SK-N-SH treated with all-trans-retinoic acid at 6 μM for 48 hours (cell line): ENCODE results near the gene SPATA12.

Experiments used
- ATAC-seq: fragments of 200-7000 bp; cut with Tn5 transposase; 3 replicates; pipeline ENCODE4 v1.9.1; 2020; ENCODE audit warnings: mild to moderate bottlenecking, moderate library complexity
- ARNTL ChIP-seq: fragments of 450-650 bp; formaldehyde crosslinking; IDR thresholded peaks from 2 replicates; pipeline ENCODE4 v1.5.0; 2020; ENCODE audit warnings: low read depth, mild to moderate bottlenecking, moderate library complexity, borderline replicate concordance
- BACH2 ChIP-seq: fragments of 250-450 bp; sonication (Bioruptor Pico); IDR thresholded peaks from 2 replicates; pipeline ENCODE4 v1.9.0; 2021; ENCODE audit warnings: mild to moderate bottlenecking, borderline replicate concordance
- CSDC2 ChIP-seq: fragments of 250-450 bp; sonication (Bioruptor Pico); IDR thresholded peaks from 2 replicates; pipeline ENCODE4 v1.5.0; 2020; ENCODE audit warnings: mild to moderate bottlenecking, moderate library complexity
- CSRNP3 ChIP-seq: fragments of 250-450 bp; sonication (Bioruptor Pico); IDR thresholded peaks from 2 replicates; pipeline ENCODE4 v1.5.1; 2021; ENCODE audit warnings: mild to moderate bottlenecking, moderate library complexity
- GLIS3 ChIP-seq: fragments of 250-450 bp; sonication (Bioruptor Pico); IDR thresholded peaks from 2 replicates; pipeline ENCODE4 v1.5.0; 2020; ENCODE audit warnings: mild to moderate bottlenecking, moderate library complexity
- ISL1 ChIP-seq: fragments of 250-450 bp; sonication (Bioruptor Pico); IDR thresholded peaks from 2 replicates; pipeline ENCODE4 v2.1.2; 2022; ENCODE audit warnings: mild to moderate bottlenecking, moderate library complexity
- OSR1 ChIP-seq: fragments of 250-450 bp; sonication (Bioruptor Pico); IDR thresholded peaks from 2 replicates; pipeline ENCODE4 v1.8.0; 2022; ENCODE audit warnings: moderate library complexity, mild to moderate bottlenecking, inconsistent platforms
- PATZ1 ChIP-seq: fragments of 250-450 bp; sonication (Bioruptor Pico); IDR thresholded peaks from 2 replicates; pipeline ENCODE4 v1.8.0; 2020; ENCODE audit warnings: mild to moderate bottlenecking, moderate library complexity, borderline replicate concordance
- TCF4 ChIP-seq: fragments of 250-450 bp; sonication (Bioruptor Pico); IDR thresholded peaks from 2 replicates; pipeline ENCODE4 v1.8.0; 2021; ENCODE audit warnings: mild to moderate bottlenecking, moderate library complexity, borderline replicate concordance
- TOX ChIP-seq: fragments of 250-450 bp; sonication (Bioruptor Pico); IDR thresholded peaks from 2 replicates; pipeline ENCODE4 v1.8.0; 2021; ENCODE audit warnings: mild to moderate bottlenecking, moderate library complexity, borderline replicate concordance
- ZFP3 ChIP-seq: fragments of 250-450 bp; sonication (Bioruptor Pico); IDR thresholded peaks from 2 replicates; pipeline ENCODE4 v1.5.0; 2020; ENCODE audit warnings: mild to moderate bottlenecking, moderate library complexity
- ZFP30 ChIP-seq: fragments of 450-650 bp; formaldehyde crosslinking; IDR thresholded peaks from 2 replicates; pipeline ENCODE4 v1.5.0; 2022; ENCODE audit warnings: mild to moderate bottlenecking, moderate library complexity
- ZNF565 ChIP-seq: fragments of 450-650 bp; formaldehyde crosslinking; conservative IDR thresholded peaks from 2 replicates; pipeline ENCODE4 v1.5.0; 2020; ENCODE audit warnings: low read depth, mild to moderate bottlenecking, moderate library complexity
- ZNF70 ChIP-seq: fragments of 450-650 bp; formaldehyde crosslinking; IDR thresholded peaks from 2 replicates; pipeline ENCODE4 v1.5.0; 2020; ENCODE audit warnings: mild to moderate bottlenecking, moderate library complexity
- ZNF8 ChIP-seq: fragments of 450-650 bp; formaldehyde crosslinking; IDR thresholded peaks from 2 replicates; pipeline ENCODE4 v1.5.0; 2020; ENCODE audit warnings: mild to moderate bottlenecking, moderate library complexity
- TF ChIP-seq, protein P1 (sequence below): fragments of 250-450 bp; sonication (Bioruptor Pico); IDR thresholded peaks from 2 replicates; pipeline ENCODE4 v1.5.0; 2020; ENCODE audit warnings: mild to moderate bottlenecking, moderate library complexity
- TF ChIP-seq, protein P2 (sequence below): fragments of 250-450 bp; sonication (Bioruptor Pico); IDR thresholded peaks from 2 replicates; pipeline ENCODE4 v1.5.1; 2020; ENCODE audit warnings: low read depth, mild to moderate bottlenecking, moderate library complexity

SPATA12 gene

DNA sequence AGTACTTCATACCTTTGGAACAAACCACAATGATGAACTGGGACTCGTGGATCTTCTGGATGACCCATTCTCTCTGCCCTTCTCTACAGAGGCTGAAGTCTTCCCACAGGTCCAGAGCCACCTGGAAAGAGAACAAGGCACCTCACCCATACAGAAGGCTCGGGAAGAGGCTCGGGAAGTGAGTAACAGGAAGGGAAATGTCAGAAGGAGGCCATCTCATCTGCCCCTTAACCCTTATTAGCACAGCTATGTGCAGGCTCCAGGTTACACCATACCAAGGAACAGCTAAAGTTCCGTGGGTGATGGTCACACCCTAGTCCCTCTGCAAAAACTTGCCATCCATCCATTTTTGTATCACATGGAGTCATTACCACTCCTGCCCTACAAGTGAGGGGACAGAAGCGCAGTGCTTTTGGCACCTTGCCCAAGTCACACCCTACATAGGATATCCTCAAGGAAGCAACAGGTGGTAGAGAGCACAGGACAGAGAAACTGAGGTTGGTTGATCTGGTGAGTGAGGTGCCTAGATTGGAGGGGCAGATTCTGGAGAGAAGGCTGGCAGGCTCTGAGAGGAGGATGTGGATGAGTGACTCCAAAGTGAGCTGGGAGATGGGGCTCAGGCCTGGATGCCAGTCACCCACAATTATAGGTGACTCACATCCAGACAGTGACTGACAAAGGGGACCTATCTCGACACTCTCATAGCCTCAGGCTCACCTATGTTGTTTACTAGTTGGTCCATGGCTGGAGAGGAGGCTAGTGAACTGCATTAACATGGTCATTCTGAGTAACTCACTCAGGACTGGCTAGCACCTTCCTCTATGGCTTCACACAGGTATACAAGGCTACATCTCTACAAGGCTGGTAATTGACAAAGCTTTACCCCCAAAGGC lies 38.2 kb downstream of the SPATA12 start:
- no peak for ATAC-seq
- TF ChIP-seq, protein P1, sequence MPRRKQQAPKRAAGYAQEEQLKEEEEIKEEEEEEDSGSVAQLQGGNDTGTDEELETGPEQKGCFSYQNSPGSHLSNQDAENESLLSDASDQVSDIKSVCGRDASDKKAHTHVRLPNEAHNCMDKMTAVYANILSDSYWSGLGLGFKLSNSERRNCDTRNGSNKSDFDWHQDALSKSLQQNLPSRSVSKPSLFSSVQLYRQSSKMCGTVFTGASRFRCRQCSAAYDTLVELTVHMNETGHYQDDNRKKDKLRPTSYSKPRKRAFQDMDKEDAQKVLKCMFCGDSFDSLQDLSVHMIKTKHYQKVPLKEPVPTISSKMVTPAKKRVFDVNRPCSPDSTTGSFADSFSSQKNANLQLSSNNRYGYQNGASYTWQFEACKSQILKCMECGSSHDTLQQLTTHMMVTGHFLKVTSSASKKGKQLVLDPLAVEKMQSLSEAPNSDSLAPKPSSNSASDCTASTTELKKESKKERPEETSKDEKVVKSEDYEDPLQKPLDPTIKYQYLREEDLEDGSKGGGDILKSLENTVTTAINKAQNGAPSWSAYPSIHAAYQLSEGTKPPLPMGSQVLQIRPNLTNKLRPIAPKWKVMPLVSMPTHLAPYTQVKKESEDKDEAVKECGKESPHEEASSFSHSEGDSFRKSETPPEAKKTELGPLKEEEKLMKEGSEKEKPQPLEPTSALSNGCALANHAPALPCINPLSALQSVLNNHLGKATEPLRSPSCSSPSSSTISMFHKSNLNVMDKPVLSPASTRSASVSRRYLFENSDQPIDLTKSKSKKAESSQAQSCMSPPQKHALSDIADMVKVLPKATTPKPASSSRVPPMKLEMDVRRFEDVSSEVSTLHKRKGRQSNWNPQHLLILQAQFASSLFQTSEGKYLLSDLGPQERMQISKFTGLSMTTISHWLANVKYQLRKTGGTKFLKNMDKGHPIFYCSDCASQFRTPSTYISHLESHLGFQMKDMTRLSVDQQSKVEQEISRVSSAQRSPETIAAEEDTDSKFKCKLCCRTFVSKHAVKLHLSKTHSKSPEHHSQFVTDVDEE (CRISPR knock-in tag) = no peak
- TF ChIP-seq, all 23 proteins: peak for 0

- ATAC-seq = peak; percentile 96
- TF ChIP-seq TCF4 (CRISPR knock-in tag) (no peak), ARNTL (CRISPR knock-in tag) (no peak), ZNF8 (no peak), ISL1 (CRISPR knock-in tag) (no peak), ZNF70 (CRISPR knock-in tag) (no peak), CSDC2 (CRISPR knock-in tag) (no peak), ZNF565 (no peak), TOX (no peak), GLIS3 (no peak), CSRNP3 (no peak)
- TF ChIP-seq, protein P2, sequence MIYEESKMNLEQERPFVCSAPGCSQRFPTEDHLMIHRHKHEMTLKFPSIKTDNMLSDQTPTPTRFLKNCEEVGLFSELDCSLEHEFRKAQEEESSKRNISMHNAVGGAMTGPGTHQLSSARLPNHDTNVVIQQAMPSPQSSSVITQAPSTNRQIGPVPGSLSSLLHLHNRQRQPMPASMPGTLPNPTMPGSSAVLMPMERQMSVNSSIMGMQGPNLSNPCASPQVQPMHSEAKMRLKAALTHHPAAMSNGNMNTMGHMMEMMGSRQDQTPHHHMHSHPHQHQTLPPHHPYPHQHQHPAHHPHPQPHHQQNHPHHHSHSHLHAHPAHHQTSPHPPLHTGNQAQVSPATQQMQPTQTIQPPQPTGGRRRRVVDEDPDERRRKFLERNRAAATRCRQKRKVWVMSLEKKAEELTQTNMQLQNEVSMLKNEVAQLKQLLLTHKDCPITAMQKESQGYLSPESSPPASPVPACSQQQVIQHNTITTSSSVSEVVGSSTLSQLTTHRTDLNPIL (CRISPR knock-in tag) = no peak
Measured at GRCh38 chr3:57100046-57100695, 39.7 kb downstream of the SPATA12 start.

- ATAC-seq = no peak
- TF ChIP-seq ZNF565 = no peak
- no peak for TF ChIP-seq OSR1
- no peak for TF ChIP-seq ISL1 (CRISPR knock-in tag)
- TF ChIP-seq BACH2 (CRISPR knock-in tag) = no peak
- no peak for TF ChIP-seq ZFP30
- TF ChIP-seq GLIS3 = no peak
- TF ChIP-seq, all 23 proteins: peak for 0
Measured at GRCh38 chr3:57105585-57105984, 45.1 kb downstream of the SPATA12 start.

DNA sequence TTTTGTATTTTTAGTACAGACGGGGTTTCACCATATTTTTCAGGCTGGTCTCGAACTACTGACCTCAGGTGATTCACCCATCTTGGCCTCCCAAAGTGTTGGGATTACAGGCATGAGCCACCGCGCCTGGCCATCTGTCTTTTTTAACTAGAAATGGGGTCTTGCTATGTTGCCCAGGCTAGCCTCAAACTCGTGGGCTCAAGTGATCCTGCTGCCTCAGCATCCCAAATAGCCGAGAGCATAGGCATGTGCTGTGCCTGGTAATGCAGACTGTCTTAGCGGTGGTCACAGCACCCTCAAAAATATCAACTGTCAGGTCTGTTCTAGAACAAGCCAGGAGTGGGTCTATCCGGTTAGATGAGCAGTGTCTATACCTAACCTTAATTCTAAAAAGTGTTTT lies 48.2 kb downstream of the SPATA12 start:
- TF ChIP-seq ZFP3 (CRISPR knock-in tag) = no peak
- TF ChIP-seq, protein P1 (CRISPR knock-in tag) = no peak
- no peak for TF ChIP-seq ZNF565
- TF ChIP-seq ZNF8 = no peak
- TF ChIP-seq TOX = no peak
- no peak for TF ChIP-seq ZNF70 (CRISPR knock-in tag)
- TF ChIP-seq GLIS3 = no peak
- no peak for TF ChIP-seq PATZ1 (CRISPR knock-in tag)
- TF ChIP-seq ISL1 (CRISPR knock-in tag) = no peak
- no peak for ATAC-seq
